K562 treated with DMSO at 1 percent for 4 hours (cell line): Measurements from ENCODE around the gene SLAMF9. TPM values are rescaled to one million over a fixed set of nuclear protein-coding genes. Genes with fewer than 3 reads are reported as not detected.

Experiments
- total RNA-seq: library from RNA; unstranded; fragments of 300-600 nt; gene quantifications from 2 replicates; pipeline ENCODE4 v1.2.3, GENCODE V29; 2022; ENCODE audit not compliant: insufficient read depth

The SLAMF9 gene
- total RNA-seq = not detected in 2 replicates

DNA sequence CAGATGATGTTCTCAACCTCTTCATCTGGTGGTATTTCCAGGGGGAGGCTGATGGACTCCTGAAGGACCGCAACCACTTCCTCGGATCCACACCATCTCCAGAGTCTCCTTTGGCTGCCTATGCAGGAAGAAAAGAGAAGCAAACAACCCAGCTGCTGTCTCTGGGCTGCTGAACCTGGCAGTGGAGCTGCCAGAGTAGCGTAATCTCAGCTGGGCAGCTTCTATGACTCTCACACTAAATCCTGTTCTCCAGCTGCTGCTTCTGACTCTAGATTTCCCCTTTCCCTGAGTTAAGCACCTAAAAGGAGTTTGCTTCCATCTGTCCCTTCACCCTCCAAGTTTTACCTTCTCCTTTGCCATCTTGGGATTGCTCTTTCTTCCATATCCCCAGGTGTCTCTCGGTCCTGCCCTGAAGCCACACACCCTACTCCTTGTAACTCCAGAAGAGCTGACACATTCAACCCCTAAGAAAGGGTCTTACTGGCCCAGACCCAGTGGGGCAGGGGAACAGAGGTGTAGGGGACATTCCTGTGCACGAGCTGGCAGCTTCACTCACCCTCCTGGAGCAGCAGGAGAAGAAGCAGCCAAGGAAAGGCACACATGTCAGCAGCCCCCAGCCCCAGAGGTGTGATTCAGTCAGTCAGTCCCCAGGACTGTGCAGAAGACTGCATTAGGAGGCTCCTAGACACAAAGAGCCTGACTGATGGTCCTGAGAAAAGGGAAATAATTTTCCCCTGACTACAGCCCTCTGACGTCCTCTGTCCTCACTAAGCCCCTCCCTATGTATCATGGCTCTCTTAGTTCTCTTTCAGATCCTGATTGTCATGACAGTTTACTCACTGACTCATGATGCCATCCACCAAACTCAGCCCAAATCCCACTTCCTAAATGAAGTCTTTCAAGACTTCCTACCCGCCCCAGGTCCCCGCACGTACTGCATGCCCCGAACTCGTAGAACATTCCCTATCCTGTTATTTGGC, at the start of gene SLAMF9:
Gene SLAMF9, minus strand, starts transcription at position 702 of the 980 bp plus-strand sequence. Its CDS starts 100 bp downstream, at position 602.

DNA sequence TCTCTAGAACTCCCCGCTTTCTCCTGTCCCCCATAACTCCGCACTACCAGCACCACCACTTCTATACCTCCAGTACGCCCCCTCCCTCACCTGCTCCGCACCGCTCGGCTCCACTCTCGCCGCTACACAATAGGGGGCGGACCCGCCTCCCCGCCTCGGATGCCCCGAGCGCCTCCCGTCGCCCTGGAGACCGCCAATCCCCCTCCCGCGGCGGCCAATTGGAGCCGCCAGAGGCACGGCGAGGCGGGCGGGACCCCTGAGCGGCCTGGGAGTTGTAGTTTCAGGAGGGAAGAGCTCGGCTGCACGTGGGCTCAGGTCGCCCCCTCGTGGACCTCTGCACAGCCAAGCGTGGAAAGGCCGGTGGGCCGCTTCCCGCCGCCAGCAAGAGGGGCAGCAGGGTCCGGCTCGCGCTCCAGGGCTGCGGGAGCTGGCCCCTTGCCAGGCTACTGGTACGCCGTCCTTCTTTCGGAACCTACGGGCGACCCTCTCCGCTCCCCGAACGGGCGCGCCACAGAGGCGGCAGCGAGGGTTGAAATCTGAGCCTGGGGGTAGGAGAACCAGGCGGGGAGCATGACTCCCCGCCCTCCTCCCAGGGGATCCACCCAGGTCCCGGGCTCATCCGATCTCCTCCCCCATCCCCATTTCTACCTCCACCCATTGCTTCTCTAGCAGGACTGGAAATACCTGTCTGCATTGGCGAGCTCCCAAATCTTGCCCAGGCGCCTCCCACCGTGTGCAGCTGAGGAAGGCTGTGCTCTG, 8.4 kb downstream of the SLAMF9 start, which contains the start of gene IGSF9:
Gene IGSF9, minus strand, starts transcription at position 131 of the 759 bp plus-strand sequence. CDS start 2,159 bp downstream, outside the sequence.

DNA sequence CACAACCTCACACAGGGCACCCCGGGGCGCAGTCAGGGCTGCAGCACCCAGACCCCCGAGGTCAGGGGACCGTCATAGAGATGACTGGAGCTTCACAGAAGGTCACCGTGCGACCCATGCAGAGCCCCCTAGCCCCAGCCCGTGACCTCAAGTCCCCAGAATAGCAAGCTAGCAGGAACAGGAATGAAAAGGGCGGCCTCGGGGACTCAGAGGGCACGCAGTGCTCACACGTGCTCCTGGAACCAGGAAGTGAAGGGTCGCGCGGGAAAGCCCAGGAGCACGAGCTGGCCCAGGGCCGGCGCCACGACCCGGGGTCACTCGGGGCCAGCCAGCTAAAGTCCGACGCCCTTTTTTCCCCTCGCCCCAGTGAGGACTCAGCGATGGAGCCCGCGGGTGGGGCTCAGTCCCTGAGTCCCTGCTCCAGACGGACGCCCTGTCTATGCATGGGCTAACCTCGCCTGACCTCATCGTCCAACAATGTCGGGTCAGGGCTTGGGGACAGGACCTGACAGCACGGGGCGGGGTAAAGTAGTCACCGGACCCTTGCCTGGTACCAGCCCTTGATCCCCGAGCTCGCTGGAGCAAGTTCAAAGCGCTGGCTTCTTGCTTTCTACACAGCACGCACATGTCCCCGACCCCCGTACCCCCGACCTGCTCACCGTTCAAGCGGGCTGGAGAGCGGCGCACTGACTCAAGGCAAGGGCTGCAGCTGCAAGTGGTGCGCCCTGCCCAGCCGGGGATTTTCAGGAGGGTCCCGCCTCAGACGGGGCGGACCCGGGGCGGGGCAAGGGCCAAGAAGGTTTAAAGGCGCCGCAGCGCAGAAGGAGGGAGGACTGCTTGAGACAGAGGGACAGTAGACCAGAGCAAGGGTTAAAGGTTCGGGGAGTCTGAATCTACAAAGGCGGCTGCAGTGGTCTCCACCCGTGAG, 29.0 kb downstream of the SLAMF9 start, which contains the start of gene TAGLN2:
Gene TAGLN2, minus strand, starts transcription at position 717 of the 928 bp plus-strand sequence. CDS start 4,998 bp downstream, outside the sequence.

Other genes with a start within 250 kb of the SLAMF9 start
- gene CRP, start 239.6 kb downstream of the SLAMF9 start, total RNA-seq = not detected in 2 replicates
- 51.9 and 53.3 TPM in 2 replicates for gene DUSP23, start 173.3 kb downstream of the SLAMF9 start, total RNA-seq
- gene FCRL6, start 151.9 kb downstream of the SLAMF9 start, total RNA-seq = not detected in 2 replicates
- gene SLAMF8, start 127.4 kb downstream of the SLAMF9 start, total RNA-seq = not detected in 2 replicates
- gene VSIG8, start 91.6 kb downstream of the SLAMF9 start, total RNA-seq = not detected in 2 replicates
- 0.98 TPM in 1 of 2 replicates, not detected in the other for gene CFAP45, start 54.1 kb downstream of the SLAMF9 start, total RNA-seq
- 533 and 588 TPM in 2 replicates for gene TAGLN2, start 28.7 kb downstream of the SLAMF9 start, total RNA-seq
- gene IGSF9, start 8.6 kb downstream of the SLAMF9 start, total RNA-seq = not detected in 2 replicates
- gene PIGM, start 77.8 kb upstream of the SLAMF9 start, total RNA-seq = 1.3 and 1.5 TPM in 2 replicates
- gene KCNJ10, start 115.9 kb upstream of the SLAMF9 start, total RNA-seq = not detected in 2 replicates
- not detected in 2 replicates for gene KCNJ9, start 127.3 kb upstream of the SLAMF9 start, total RNA-seq
- 15.5 and 16.6 TPM in 2 replicates for gene IGSF8, start 144.4 kb upstream of the SLAMF9 start, total RNA-seq
- not detected in 2 replicates for gene ATP1A2, start 161.5 kb upstream of the SLAMF9 start, total RNA-seq
- gene ATP1A4, start 197.4 kb upstream of the SLAMF9 start, total RNA-seq = not detected in 2 replicates
- not detected in 2 replicates for gene CASQ1, start 236.3 kb upstream of the SLAMF9 start, total RNA-seq